C4-2B (cell line): ENCODE results near the gene G2E3.

Experiments
- ZFX ChIP-seq: fragments of 450-650 bp; IDR thresholded peaks from 2 replicates; pipeline ENCODE4 v1.6.1; 2017
- TF ChIP-seq, protein P1 (sequence below): fragments of 450-650 bp; conservative IDR thresholded peaks from 2 replicates; pipeline ENCODE4 v1.5.1; 2017; ENCODE audit warnings: mild to moderate bottlenecking

DNA sequence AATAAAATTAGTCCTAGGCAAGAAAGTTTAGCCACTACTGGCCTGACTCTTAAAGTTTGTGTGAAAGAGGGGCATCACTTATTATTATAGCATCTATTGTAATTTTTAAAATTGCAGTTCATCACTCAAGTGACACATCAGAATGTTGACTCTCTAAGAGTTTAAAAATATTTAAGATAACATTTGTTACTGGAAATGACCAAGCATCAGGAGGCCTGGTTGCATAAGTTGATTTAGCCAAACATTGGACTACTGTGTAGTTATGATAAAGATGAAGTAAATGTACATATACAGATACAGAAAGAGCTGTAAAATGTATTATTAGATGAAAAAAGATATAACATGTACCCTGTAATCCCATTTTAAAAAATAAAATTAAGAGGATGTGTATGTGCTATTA, 110.6 kb downstream of the G2E3 start:
- TF ChIP-seq, protein P1, sequence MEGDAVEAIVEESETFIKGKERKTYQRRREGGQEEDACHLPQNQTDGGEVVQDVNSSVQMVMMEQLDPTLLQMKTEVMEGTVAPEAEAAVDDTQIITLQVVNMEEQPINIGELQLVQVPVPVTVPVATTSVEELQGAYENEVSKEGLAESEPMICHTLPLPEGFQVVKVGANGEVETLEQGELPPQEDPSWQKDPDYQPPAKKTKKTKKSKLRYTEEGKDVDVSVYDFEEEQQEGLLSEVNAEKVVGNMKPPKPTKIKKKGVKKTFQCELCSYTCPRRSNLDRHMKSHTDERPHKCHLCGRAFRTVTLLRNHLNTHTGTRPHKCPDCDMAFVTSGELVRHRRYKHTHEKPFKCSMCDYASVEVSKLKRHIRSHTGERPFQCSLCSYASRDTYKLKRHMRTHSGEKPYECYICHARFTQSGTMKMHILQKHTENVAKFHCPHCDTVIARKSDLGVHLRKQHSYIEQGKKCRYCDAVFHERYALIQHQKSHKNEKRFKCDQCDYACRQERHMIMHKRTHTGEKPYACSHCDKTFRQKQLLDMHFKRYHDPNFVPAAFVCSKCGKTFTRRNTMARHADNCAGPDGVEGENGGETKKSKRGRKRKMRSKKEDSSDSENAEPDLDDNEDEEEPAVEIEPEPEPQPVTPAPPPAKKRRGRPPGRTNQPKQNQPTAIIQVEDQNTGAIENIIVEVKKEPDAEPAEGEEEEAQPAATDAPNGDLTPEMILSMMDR, result no peak
- TF ChIP-seq ZFX, result no peak
